Neuron (in vitro differentiated cells): ENCODE results near the gene DRG2.

Experiments
- H2AFZ ChIP-seq: one replicate; pipeline ENCODE4 v1.6.1; 2013; ENCODE audit warnings: low read depth, mild to moderate bottlenecking, inconsistent platforms, low read length, moderate library complexity
- H3K27me3 ChIP-seq: one replicate; pipeline ENCODE4 v1.6.1; 2013; ENCODE audit warnings: low read length; ENCODE audit not compliant: insufficient read depth
- H3K36me3 ChIP-seq: one replicate; pipeline ENCODE4 v1.6.1; 2013; ENCODE audit warnings: low read length; ENCODE audit not compliant: insufficient read depth
- H3K4me1 ChIP-seq: one replicate; pipeline ENCODE4 v1.6.1; 2013; ENCODE audit warnings: low read length; ENCODE audit not compliant: insufficient read depth
- H3K4me3 ChIP-seq: 2 replicates; pipeline ENCODE4 v1.5.1; 2013; ENCODE audit warnings: mild to moderate bottlenecking, low read length, moderate library complexity
- H3K9me3 ChIP-seq: one replicate; pipeline ENCODE4 v1.6.1; 2013; ENCODE audit warnings: low read length

DRG2 gene

GRCh38 chr17:18143044-18143936 lies 55.5 kb downstream of the DRG2 start:
- Histone ChIP-seq H3K4me1 (no peaks in the 10 kb centered on the region), H2AFZ (no peak overlapping the region), H3K9me3 (no peaks in the 10 kb centered on the region), H3K36me3 (no peaks in the 10 kb centered on the region), H3K27me3 (peaks cover 5% of the 10 kb centered on the region), H3K4me3 (no peak overlapping the region)

GRCh38 chr17:18144261-18144660 lies 56.5 kb downstream of the DRG2 start:
- H3K4me3 ChIP-seq = no peak overlapping the region
- no peaks in the 10 kb centered on the region for H3K4me1 ChIP-seq
- H3K27me3 ChIP-seq = peaks cover 5% of the 10 kb centered on the region
- H3K9me3 ChIP-seq = no peaks in the 10 kb centered on the region
- H2AFZ ChIP-seq = no peak overlapping the region
- no peaks in the 10 kb centered on the region for H3K36me3 ChIP-seq

GRCh38 chr17:18144855-18145254 lies 57.1 kb downstream of the DRG2 start:
- Histone ChIP-seq H3K4me3 (no peak overlapping the region), H3K9me3 (no peaks in the 10 kb centered on the region), H3K27me3 (peaks cover 5% of the 10 kb centered on the region), H3K36me3 (no peaks in the 10 kb centered on the region), H2AFZ (no peak overlapping the region), H3K4me1 (no peaks in the 10 kb centered on the region)

- no peaks in the 10 kb centered on the region for H3K4me1 ChIP-seq
- no peaks in the 10 kb centered on the region for H3K36me3 ChIP-seq
- no peak overlapping the region for H3K4me3 ChIP-seq
- no peak overlapping the region for H2AFZ ChIP-seq
- H3K27me3 ChIP-seq = peaks cover 5% of the 10 kb centered on the region
- H3K9me3 ChIP-seq = no peaks in the 10 kb centered on the region
Measured at GRCh38 chr17:18145811-18146210, 58.1 kb downstream of the DRG2 start.

- Histone ChIP-seq H2AFZ (no peak overlapping the region), H3K36me3 (no peaks in the 10 kb centered on the region), H3K9me3 (no peaks in the 10 kb centered on the region), H3K4me3 (no peak overlapping the region), H3K27me3 (peaks cover 5% of the 10 kb centered on the region), H3K4me1 (no peaks in the 10 kb centered on the region)
Measured at GRCh38 chr17:18146259-18146658, 58.5 kb downstream of the DRG2 start.

GRCh38 chr17:18146980-18147379 lies 59.2 kb downstream of the DRG2 start:
- no peak overlapping the region for H3K4me3 ChIP-seq

GRCh38 chr17:18148586-18148985 lies 60.8 kb downstream of the DRG2 start:
- no peaks in the 10 kb centered on the region for H3K9me3 ChIP-seq
- H3K27me3 ChIP-seq = peaks cover 5% of the 10 kb centered on the region
- no peak overlapping the region for H2AFZ ChIP-seq
- no peaks in the 10 kb centered on the region for H3K4me1 ChIP-seq
- no peaks in the 10 kb centered on the region for H3K36me3 ChIP-seq
- no peak overlapping the region for H3K4me3 ChIP-seq

More at GRCh38 chr17:18146980-18147379, 59.2 kb downstream of the DRG2 start:
- peaks cover 5% of the 10 kb centered on the region for H3K27me3 ChIP-seq
- no peak overlapping the region for H2AFZ ChIP-seq
- no peaks in the 10 kb centered on the region for H3K4me1 ChIP-seq
- H3K9me3 ChIP-seq = no peaks in the 10 kb centered on the region
- no peaks in the 10 kb centered on the region for H3K36me3 ChIP-seq

- H3K27me3 ChIP-seq = peaks cover 3% of the 10 kb centered on the region
- H3K4me1 ChIP-seq = peaks cover 6% of the 10 kb centered on the region
- H2AFZ ChIP-seq = no peak overlapping the region
- no peak overlapping the region for H3K4me3 ChIP-seq
- no peaks in the 10 kb centered on the region for H3K36me3 ChIP-seq
- no peaks in the 10 kb centered on the region for H3K9me3 ChIP-seq
Measured at GRCh38 chr17:18151290-18151689, 63.5 kb downstream of the DRG2 start.

- H3K9me3 ChIP-seq = no peaks in the 10 kb centered on the region
- H3K36me3 ChIP-seq = no peaks in the 10 kb centered on the region
- H3K27me3 ChIP-seq = peaks cover 3% of the 10 kb centered on the region
- no peak overlapping the region for H3K4me3 ChIP-seq
- H3K4me1 ChIP-seq = peaks cover 6% of the 10 kb centered on the region
- no peak overlapping the region for H2AFZ ChIP-seq
Measured at GRCh38 chr17:18155179-18155578, 67.4 kb downstream of the DRG2 start.

- Histone ChIP-seq H3K9me3 (no peaks in the 10 kb centered on the region), H3K36me3 (no peaks in the 10 kb centered on the region), H3K4me1 (peaks cover 9% of the 10 kb centered on the region), H3K27me3 (peaks cover 3% of the 10 kb centered on the region), H3K4me3 (no peak overlapping the region), H2AFZ (no peak overlapping the region)
Measured at GRCh38 chr17:18156171-18156975, 68.6 kb downstream of the DRG2 start.

GRCh38 chr17:18156976-18157280 lies 69.2 kb downstream of the DRG2 start:
- H3K27me3 ChIP-seq = peaks cover 3% of the 10 kb centered on the region
- no peak overlapping the region for H3K4me3 ChIP-seq
- H3K4me1 ChIP-seq = peaks cover 15% of the 10 kb centered on the region
- H2AFZ ChIP-seq = no peak overlapping the region
- H3K9me3 ChIP-seq = no peaks in the 10 kb centered on the region
- H3K36me3 ChIP-seq = no peaks in the 10 kb centered on the region
